Germinal center (tissue), 1 donor: ENCODE results near the gene INPP5A.
"Not testable (repeated sequence)": the region's sequence is repeated elsewhere in the genome, so short reads cannot be mapped to it uniquely, and the experiment has no call there.

Source experiments
- DNase-seq: peaks from one replicate; pipeline ENCODE4 v3.0.0; 2012; ENCODE audit warnings: mixed read lengths, low spot score

The INPP5A gene

GRCh38 chr10:132504501-132505272 lies 32.9 kb upstream of the INPP5A start:
- no peak for DNase-seq

DNA sequence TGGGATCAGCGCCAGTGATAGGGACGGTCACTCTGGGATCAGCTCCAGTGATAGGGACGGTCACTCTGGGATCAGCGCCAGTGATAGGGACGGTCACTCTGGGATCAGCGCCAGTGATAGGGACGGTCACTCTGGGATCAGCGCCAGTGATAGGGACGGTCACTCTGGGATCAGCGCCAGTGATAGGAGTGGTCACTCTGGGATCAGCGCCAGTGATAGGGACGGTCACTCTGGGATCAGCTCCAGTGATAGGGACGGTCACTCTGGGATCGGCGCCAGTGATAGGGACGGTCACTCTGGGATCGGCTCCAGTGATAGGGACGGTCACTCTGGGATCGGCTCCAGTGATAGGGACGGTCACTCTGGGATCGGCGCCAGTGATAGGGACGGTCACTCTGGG lies 32.0 kb upstream of the INPP5A start:
- not testable (repeated sequence) for DNase-seq

- DNase-seq, result no peak
These were observed 30.7 kb upstream of the INPP5A start for GRCh38 chr10:132506711-132507408.

- no peak for DNase-seq
These were observed 30.1 kb upstream of the INPP5A start for GRCh38 chr10:132507409-132507955.

DNA sequence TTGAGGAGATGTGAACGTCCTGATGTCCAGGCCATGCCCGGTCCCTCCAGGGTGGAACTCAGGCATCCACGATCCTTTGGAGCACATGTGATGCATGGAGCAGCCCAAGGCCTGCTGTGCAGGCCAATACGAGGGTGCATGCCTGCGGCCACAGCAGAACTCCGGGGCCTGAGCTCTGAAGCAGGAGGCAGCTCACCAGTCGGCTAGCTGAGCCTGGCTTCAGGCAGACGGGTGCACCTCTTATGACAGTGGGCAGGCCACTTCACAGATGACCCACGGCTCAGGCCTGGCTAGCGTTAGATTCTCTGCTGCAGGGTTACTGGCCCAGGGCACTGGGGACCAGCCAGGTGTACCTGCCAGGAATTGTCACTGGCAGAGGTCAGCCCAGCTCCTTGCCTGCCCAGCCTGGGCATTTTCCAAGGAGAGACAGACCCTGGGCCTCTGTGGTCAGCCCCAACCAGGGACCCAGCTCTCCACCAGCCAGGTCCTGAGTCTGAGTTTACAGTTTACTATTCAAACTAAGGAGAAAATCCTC lies 29.6 kb upstream of the INPP5A start:
- no peak for DNase-seq

- DNase-seq, result no peak
These were observed 28.8 kb upstream of the INPP5A start for GRCh38 chr10:132508581-132509443.

GRCh38 chr10:132509506-132510173 lies 27.9 kb upstream of the INPP5A start:
- no peak for DNase-seq

DNA sequence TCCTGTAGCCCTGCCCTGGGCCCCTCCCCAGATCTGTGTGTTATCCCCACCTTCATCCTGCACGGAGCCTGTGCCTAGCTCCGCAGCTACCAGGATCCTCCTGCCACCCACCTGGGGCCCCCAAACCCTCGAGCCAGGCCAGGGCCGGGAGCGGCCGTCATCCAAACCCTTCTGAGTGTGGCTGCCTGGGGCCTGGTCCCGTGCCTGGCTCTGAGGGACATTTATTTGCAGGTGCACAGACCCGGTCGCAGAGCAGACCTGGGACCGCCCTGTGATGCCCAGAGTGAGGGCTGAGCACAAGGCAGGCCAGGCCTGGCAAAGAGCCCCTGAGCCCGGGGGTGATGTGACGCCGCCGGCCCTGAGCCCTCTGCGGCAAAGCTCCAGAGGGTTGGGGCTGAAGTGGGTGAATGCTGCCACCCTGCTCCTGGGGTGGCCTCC lies 27.4 kb upstream of the INPP5A start:
- DNase-seq, result no peak

DNA sequence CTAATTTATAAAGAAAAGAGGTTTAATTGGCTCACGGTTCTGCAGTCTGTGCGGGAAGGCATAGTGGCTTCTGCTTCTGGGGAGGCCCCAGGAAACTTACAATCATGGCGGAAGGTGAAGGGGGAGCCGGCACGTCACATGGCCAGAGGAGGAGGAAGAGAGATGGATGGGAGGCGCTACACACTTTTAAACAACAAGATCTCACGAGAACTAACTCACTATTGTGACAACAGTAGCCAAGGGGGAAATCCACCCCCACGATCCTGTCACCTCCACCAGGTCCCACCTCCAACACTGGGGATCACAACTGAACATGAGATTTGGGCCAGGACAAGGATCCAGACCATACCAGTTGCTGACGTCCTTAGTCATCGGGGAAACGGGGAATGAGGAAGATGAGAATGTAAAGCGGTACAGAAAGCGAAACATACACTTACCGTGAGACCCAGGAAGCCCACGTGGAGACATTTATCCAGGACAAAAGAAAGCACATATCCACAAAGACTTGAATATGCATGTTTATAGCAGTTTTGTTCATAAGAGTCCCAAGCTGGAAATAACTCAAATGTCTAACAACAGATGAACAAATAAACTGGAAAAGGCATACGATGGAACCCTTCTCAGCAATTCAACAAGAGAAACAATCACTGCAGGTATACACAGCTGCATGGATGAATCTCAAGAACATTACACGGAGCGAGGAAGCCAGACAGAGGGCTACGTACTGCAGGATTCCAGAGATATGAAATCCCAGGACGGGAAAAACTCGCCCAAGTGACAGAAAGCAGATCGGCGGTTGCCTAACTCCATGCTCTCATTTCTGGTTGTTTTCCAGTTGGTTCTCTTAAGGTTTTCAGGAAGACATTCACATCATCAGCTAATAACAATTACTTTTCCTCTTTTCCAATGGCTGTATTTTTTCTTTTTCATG lies 26.2 kb upstream of the INPP5A start:
- DNase-seq, result no peak

DNA sequence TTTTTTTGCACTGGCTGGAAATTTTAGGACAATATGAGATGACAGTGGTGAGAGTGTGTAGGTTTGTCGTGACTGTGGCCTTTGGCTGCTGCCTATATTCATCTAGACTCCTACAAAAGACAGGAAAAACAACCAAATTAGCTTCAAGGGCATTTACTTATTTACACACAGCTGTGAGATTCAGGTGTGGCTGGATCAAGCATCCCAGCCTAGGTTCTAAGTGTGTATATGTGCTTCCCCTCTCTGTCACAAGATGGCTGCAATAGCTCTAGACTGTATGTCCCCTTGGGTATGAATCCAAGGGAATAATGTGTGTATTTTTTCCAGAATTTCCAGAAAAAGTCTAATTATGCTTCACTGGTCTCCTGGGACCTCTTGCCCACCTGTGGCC lies 25.5 kb upstream of the INPP5A start:
- DNase-seq, result no peak

GRCh38 chr10:132512693-132513345 lies 24.8 kb upstream of the INPP5A start:
- DNase-seq, result no peak

DNA sequence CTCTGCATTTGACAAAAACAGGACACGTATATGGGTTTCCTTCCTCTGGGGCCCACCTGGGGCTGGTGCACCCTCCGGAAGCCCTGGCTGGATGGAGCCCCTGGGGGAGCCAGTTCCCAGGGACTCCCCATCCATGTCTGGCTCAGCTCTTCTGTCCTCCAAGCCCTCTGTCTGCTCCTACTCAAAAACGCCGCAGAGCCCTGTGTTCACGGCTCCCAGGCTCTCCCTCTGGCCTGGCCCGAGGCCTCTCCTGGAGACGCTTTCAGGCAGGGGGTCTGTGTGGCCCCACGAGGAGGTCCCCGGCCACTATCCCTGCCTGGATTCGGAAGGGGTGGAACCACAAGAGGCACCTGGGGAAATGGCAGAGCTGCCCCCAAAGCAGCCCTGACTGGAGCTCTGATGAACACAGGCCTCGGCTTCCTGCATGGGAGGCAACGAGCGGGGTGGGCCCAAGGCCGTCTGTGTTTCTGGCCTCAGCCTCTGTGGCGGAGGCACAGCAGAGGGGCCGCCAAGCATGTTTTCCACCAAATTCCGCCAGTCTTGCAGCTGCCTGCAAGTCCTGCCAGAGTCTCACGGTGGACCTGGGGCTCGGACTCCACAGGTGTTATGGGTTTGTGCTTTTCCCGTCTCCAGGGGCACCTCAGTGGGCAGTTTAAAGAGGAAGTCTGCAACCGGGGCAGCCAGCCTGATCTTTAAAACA lies 22.6 kb upstream of the INPP5A start:
- DNase-seq, result no peak

DNA sequence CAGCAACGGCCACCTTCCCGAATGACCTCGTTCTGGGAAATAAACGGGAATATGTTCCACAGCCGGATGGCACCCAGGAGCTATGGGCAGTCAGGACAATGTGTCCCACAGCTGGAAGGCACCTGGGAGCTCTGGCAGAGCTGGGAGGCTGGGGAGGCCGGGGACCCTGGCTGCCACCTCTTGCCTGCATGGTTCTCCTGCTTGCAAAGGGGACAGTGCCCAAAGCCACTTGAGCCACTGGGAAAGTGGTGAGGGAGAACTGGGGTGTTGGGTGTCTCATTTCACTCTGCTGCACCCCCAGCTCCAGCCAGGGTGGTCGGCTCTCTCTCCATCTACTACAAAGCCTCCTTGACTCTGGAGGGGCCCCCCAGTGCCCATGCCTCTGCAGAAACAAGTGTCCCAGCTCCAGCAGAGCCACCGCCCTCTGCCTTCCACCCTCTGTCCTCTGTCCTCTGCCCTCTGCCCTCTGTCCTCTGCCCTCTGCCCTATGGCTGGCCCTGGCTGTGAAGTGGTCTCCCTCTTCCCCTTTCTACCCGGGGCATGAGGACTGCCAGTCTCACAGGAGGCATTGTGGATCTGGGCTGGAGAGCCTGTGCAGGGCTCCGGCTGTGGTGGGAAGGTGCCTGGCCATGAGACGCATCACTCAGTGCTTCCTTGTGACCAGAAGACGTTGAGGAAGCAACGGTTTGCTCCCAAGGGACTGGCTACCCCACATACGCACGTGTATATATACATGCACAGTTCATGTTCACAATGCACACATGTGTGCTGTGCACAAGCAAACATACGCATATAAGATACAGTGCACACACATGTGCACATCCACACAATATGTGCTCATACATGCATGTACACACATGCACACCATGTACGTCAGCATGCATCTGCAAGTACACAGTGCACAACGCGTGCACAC lies 21.5 kb upstream of the INPP5A start:
- no peak for DNase-seq

- DNase-seq, result no peak
These were observed 20.5 kb upstream of the INPP5A start for GRCh38 chr10:132516771-132517725.

GRCh38 chr10:132517951-132518521 lies 19.6 kb upstream of the INPP5A start:
- DNase-seq, result no peak

- no peak for DNase-seq
These were observed 18.8 kb upstream of the INPP5A start for GRCh38 chr10:132518572-132519381.
